PC-3 (cell line): ENCODE data around the gene SOX30.

Experiments
- EZH2 ChIP-seq: fragments of 300-600 bp; sonication (generic); IDR thresholded peaks from one replicate; pipeline ENCODE4 v1.6.1; 2017; ENCODE audit warnings: antibody characterized with exemption, mild to moderate bottlenecking, low read length; ENCODE audit not compliant: unreplicated experiment
- EZH2phosphoT487 ChIP-seq: fragments of 300-600 bp; sonication (generic); IDR thresholded peaks from 2 replicates; pipeline ENCODE4 v1.6.1; 2018; ENCODE audit warnings: mild to moderate bottlenecking, antibody characterized with exemption, low read length, borderline replicate concordance
- TF ChIP-seq, protein P1 (sequence below): fragments of 300-600 bp; sonication (generic); conservative IDR thresholded peaks from 2 replicates; pipeline ENCODE4 v1.5.1; 2017; ENCODE audit warnings: antibody characterized with exemption, low read depth, mild to moderate bottlenecking, low read length

DNA sequence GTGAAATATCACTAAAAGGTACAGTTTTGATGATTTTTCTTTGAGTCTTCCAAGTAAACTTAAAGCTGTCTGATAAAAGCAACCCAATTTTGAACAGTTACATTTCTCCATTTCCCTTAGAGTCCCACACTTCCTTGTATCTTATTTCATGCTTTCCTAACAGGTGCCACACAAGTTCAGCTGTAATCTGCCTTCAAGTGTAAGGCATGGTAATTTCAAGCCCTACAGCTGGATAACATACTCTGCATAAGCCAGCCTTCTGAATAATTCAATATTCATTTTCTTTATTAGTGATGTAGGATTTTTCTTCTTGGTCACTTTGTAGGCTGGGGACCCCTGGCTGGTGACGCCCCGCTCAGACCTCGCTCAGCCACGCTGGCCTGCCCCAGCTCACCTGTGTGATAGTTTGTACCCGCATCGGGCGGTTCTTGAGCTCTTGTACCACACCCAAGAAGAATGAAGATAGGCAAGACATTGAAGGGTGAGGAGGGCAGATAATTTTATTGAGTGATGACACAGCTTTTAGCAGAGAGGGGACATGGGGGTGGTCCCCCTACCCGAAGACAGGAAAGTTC lies 34.0 kb downstream of the SOX30 start:
- TF ChIP-seq, protein P1, sequence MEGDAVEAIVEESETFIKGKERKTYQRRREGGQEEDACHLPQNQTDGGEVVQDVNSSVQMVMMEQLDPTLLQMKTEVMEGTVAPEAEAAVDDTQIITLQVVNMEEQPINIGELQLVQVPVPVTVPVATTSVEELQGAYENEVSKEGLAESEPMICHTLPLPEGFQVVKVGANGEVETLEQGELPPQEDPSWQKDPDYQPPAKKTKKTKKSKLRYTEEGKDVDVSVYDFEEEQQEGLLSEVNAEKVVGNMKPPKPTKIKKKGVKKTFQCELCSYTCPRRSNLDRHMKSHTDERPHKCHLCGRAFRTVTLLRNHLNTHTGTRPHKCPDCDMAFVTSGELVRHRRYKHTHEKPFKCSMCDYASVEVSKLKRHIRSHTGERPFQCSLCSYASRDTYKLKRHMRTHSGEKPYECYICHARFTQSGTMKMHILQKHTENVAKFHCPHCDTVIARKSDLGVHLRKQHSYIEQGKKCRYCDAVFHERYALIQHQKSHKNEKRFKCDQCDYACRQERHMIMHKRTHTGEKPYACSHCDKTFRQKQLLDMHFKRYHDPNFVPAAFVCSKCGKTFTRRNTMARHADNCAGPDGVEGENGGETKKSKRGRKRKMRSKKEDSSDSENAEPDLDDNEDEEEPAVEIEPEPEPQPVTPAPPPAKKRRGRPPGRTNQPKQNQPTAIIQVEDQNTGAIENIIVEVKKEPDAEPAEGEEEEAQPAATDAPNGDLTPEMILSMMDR, result no peak
- TF ChIP-seq EZH2, result no peak
- TF ChIP-seq EZH2phosphoT487, result no peak
